PC-3 (cell line): Measurements from ENCODE around the gene INO80E.

Experiments used
- CTCF ChIP-seq: fragments of 300-600 bp; sonication (generic); conservative IDR thresholded peaks from 2 replicates; pipeline ENCODE4 v1.5.1; 2017; ENCODE audit warnings: antibody characterized with exemption, low read depth, mild to moderate bottlenecking, low read length
- EZH2 ChIP-seq: fragments of 300-600 bp; sonication (generic); IDR thresholded peaks from one replicate; pipeline ENCODE4 v1.6.1; 2017; ENCODE audit warnings: antibody characterized with exemption, mild to moderate bottlenecking, low read length; ENCODE audit not compliant: unreplicated experiment
- EZH2phosphoT487 ChIP-seq: fragments of 300-600 bp; sonication (generic); IDR thresholded peaks from 2 replicates; pipeline ENCODE4 v1.6.1; 2018; ENCODE audit warnings: mild to moderate bottlenecking, antibody characterized with exemption, low read length, borderline replicate concordance

GRCh38 chr16:30052671-30053372 lies 56.8 kb downstream of the INO80E start:
- no peak for TF ChIP-seq CTCF
- TF ChIP-seq EZH2phosphoT487 = no peak
- no peak for TF ChIP-seq EZH2
